Caco-2 (cell line): Measurements from ENCODE around the gene PRTN3. TPM values are rescaled to one million over a fixed set of nuclear protein-coding genes. Genes with fewer than 3 reads are reported as not detected.

Experiments
- BruUV-seq: library from RNA; stranded (reverse); fragments of 400-500 nt; replicated peaks from 2 replicates; lab custom pipeline; 2021; lab: Mats Ljungman, UMichigan
- CTCF ChIA-PET: fragments of 300-600 bp; sonication (Branson Sonifier 250); formaldehyde crosslinking; loops from one replicate; lab custom pipeline; 2022; ENCODE audit warnings: antibody characterized with exemption; lab: Charles Lee
- POLR2A ChIA-PET: fragments of 300-600 bp; sonication (Branson Sonifier 250); formaldehyde crosslinking; loops from one replicate; lab custom pipeline; 2022; ENCODE audit warnings: antibody characterized with exemption; lab: Charles Lee
- DNase-seq, 2 experiments: peaks; one replicate each; pipeline versions ENCODE4 v3.0.0 to v3.0.0-alpha.2; 2020 to 2022
- H3K27me3 ChIP-seq: replicated peaks from 2 replicates; pipeline ENCODE4 v1.6.0; 2011; ENCODE audit warnings: low read length; ENCODE audit not compliant: control insufficient read depth, insufficient read depth
- H3K36me3 ChIP-seq: 2 replicates; pipeline ENCODE4 v1.5.1; 2011; ENCODE audit warnings: low read length; ENCODE audit not compliant: control insufficient read depth, insufficient read depth
- H3K4me1 ChIP-seq: fragments of 250-450 bp; sonication (Bioruptor Pico); 2 replicates; pipeline ENCODE4 v1.5.1; 2020; ENCODE audit warnings: mild to moderate bottlenecking
- H3K4me3 ChIP-seq: 2 replicates; pipeline ENCODE4 v1.5.1; 2011; ENCODE audit warnings: low read depth, mild to moderate bottlenecking, control low read depth, low read length
- H3K9me3 ChIP-seq: fragments of 250-450 bp; sonication (Bioruptor Pico); 2 replicates; pipeline ENCODE4 v1.5.1; 2020; ENCODE audit warnings: mild to moderate bottlenecking, moderate library complexity
- H3K27ac Mint-ChIP-seq: one replicate; pipeline ENCODE4 v1.8.0; 2022; ENCODE audit warnings: mixed read lengths; ENCODE audit not compliant: unreplicated experiment
- H3K27me3 Mint-ChIP-seq: one replicate; pipeline ENCODE4 v1.8.0; 2022; ENCODE audit warnings: mixed read lengths; ENCODE audit not compliant: insufficient read depth, unreplicated experiment
- H3K36me3 Mint-ChIP-seq: one replicate; pipeline ENCODE4 v1.8.0; 2022; ENCODE audit warnings: mild to moderate bottlenecking, mixed read lengths; ENCODE audit not compliant: insufficient read depth, unreplicated experiment
- H3K4me1 Mint-ChIP-seq: one replicate; pipeline ENCODE4 v1.8.0; 2022; ENCODE audit warnings: low read depth, mixed read lengths; ENCODE audit not compliant: unreplicated experiment
- H3K4me3 Mint-ChIP-seq: one replicate; pipeline ENCODE4 v1.8.0; 2022; ENCODE audit warnings: mild to moderate bottlenecking, moderate library complexity, mixed read lengths; ENCODE audit not compliant: unreplicated experiment
- H3K9me3 Mint-ChIP-seq: one replicate; pipeline ENCODE4 v1.8.0; 2022; ENCODE audit warnings: mixed read lengths; ENCODE audit not compliant: unreplicated experiment
- CTCF ChIP-seq, 2 experiments: fragments of 200-600 bp in 1 of 2; IDR thresholded peaks; 1 replicate in 1 of 2; 2 replicates in 1 of 2; pipeline versions ENCODE4 v1.5.1 to v1.8.0; 2011 to 2022; ENCODE audit warnings: antibody characterized with exemption in 1 of 2, control low read depth in 1 of 2, inconsistent platforms in 1 of 2, low read depth in 1 of 2, low read length in 1 of 2, mild to moderate bottlenecking in 1 of 2, moderate library complexity in 1 of 2; ENCODE audit not compliant: insufficient read depth in 1 of 2, severe bottlenecking in 1 of 2, unreplicated experiment in 1 of 2
- intact Hi-C: fragments of 100-400 bp; cut with micrococcal nuclease; formaldehyde crosslinking; loops from one replicate; pipeline ENCODE4 v1.10.0; 2022; ENCODE audit not compliant: unreplicated experiment
- total RNA-seq: library from RNA; stranded (reverse); gene quantifications from 2 replicates; pipeline ENCODE4 v1.2.3, GENCODE V29; 2022

PRTN3 gene
- total RNA-seq, 1 experiment from 2014 or later = 0.29 TPM

DNA sequence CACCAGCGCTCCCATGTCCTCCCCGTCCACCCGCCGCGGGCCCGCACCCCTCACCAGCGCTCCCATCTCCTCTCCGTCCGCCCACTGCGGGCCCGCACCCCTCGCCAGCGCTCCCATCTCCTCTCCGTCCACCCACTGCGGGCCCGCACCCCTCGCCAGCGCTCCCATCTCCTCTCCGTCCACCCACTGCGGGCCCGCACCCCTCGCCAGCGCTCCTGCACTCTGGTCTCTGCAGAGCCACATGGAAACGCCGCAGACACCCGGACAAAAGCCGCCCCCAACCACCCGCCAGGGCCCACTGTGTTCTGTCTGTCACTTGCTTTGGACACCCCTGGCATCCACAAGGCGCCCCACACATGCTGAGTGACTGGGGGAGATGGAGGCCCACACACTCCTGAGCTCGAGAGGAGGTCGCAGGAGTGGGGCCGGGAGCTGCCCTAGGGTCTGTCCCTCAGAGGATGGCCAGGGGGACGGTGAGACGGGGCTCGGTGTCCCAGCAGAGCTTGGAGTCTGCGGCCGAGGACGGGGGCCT lies 26.0 kb downstream of the PRTN3 start:
- H3K27me3 Mint-ChIP-seq = no peaks in the 10 kb centered on the region
- no peaks in the 10 kb centered on the region for H3K9me3 Mint-ChIP-seq
- Histone ChIP-seq H3K4me3 (no peak overlapping the region), H3K9me3 (no peaks in the 10 kb centered on the region), H3K27me3 (no peaks in the 10 kb centered on the region), H3K36me3 (peaks cover 6% of the 10 kb centered on the region), H3K4me1 (no peaks in the 10 kb centered on the region; the same call in 1 of the 2 replicates)
- TF ChIP-seq CTCF (IDR thresholded peaks at IDR 0.05; ENCODE audit: insufficient read depth in 1 of 2, low read depth in 1 of 2, low read length in 1 of 2, severe bottlenecking in 1 of 2, unreplicated experiment in 1 of 2) = no peak
- ChIA-PET POLR2A (no interaction called here), CTCF (no interaction called here)
- BruUV-seq = no TSS peak
- H3K4me1 Mint-ChIP-seq = no peaks in the 10 kb centered on the region
- no peak for DNase-seq
- peak overlapping the region; percentile 57 for H3K27ac Mint-ChIP-seq
- intact Hi-C loops = loop anchor here (10.0 kb wide), 1 partner anchor 92 kb away; no protein-coding TSS in a partner anchor
- no peak overlapping the region for H3K4me3 Mint-ChIP-seq
- H3K36me3 Mint-ChIP-seq = peaks cover 84% of the 10 kb centered on the region

- ChIA-PET POLR2A (no interaction called here), CTCF (no interaction called here)
- no peak for DNase-seq
- no peak for TF ChIP-seq CTCF (IDR thresholded peaks at IDR 0.05; ENCODE audit: insufficient read depth in 1 of 2, low read depth in 1 of 2, low read length in 1 of 2, severe bottlenecking in 1 of 2, unreplicated experiment in 1 of 2)
- no peaks in the 10 kb centered on the region for H3K27me3 ChIP-seq
- H3K4me3 Mint-ChIP-seq = no peak overlapping the region
- no peaks in the 10 kb centered on the region for H3K4me1 Mint-ChIP-seq
- H3K36me3 Mint-ChIP-seq = peaks cover 84% of the 10 kb centered on the region
- intact Hi-C loops = loop anchor here (10.0 kb wide), 1 partner anchor 93 kb away; no protein-coding TSS in a partner anchor
- no peaks in the 10 kb centered on the region for H3K9me3 Mint-ChIP-seq
- H3K27me3 Mint-ChIP-seq = no peaks in the 10 kb centered on the region
- no TSS peak for BruUV-seq
- H3K36me3 ChIP-seq = peaks cover 6% of the 10 kb centered on the region
- no peaks in the 10 kb centered on the region for H3K9me3 ChIP-seq
- H3K4me1 ChIP-seq = no peaks in the 10 kb centered on the region; the same call in 1 of the 2 replicates
- no peak overlapping the region for H3K4me3 ChIP-seq
- H3K27ac Mint-ChIP-seq = peak overlapping the region; percentile 57
Observed at GRCh38 chr19:867301-867793, 26.5 kb downstream of the PRTN3 start.

DNA sequence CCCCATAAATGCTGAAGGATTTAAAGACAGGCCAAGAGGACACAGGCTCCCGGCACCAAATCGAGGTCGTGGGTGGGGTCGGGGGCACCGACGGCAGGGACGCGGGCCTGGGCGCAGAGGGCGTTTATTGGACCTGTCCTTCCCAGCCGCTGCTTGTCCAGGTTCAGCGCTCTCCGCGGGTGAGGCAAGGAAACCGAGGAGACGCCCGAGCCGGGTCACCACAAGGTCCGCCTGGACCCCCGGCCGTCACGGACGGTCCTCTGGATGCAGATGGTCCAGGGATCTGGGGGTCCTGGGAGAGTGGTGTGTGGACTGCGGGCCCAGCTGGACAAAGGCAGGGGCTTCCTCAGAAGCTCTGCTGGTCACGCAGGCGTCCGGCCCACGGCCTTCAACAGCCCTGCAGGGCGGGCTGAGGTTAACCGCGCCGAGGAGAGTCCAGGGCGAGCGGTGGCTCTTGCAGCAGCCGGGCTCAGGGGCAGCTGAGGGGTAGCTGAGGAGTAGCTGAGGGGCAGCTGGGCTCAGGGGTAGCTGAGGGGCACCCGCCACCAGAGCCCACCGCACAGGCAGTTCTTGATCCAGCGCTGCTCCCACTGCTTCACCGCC lies 27.2 kb downstream of the PRTN3 start:
- peaks cover 85% of the 10 kb centered on the region for H3K36me3 Mint-ChIP-seq
- CTCF ChIA-PET = no interaction called here
- no peak for TF ChIP-seq CTCF (IDR thresholded peaks at IDR 0.05; ENCODE audit: insufficient read depth in 1 of 2, low read depth in 1 of 2, low read length in 1 of 2, severe bottlenecking in 1 of 2, unreplicated experiment in 1 of 2)

More for the DNA sequence above, 27.2 kb downstream of the PRTN3 start:
- H3K27me3 Mint-ChIP-seq = no peaks in the 10 kb centered on the region
- peak overlapping the region; percentile 57 for H3K27ac Mint-ChIP-seq
- no peak for DNase-seq
- no peaks in the 10 kb centered on the region; the same call in 1 of the 2 replicates for H3K4me1 ChIP-seq
- no peaks in the 10 kb centered on the region for H3K9me3 Mint-ChIP-seq
- BruUV-seq = no TSS peak
- intact Hi-C loops = loop anchor here (10.0 kb wide), 1 partner anchor 93 kb away; no protein-coding TSS in a partner anchor
- POLR2A ChIA-PET = no interaction called here
- no peaks in the 10 kb centered on the region for H3K4me1 Mint-ChIP-seq
- H3K36me3 ChIP-seq = peaks cover 6% of the 10 kb centered on the region
- H3K27me3 ChIP-seq = no peaks in the 10 kb centered on the region
- no peaks in the 10 kb centered on the region for H3K9me3 ChIP-seq
- no peak overlapping the region for H3K4me3 ChIP-seq
- H3K4me3 Mint-ChIP-seq = no peak overlapping the region
